GM21723 (cell line): ENCODE measurements around the gene ARSG.
A peak's percentile ranks its signal among the peaks of the same experiment; 100 is the strongest.

Experiments used
- ATAC-seq: cut with Tn5 transposase; IDR thresholded peaks from one replicate; pipeline ENCODE4 v1.9.1; 2021; ENCODE audit warnings: mild to moderate bottlenecking, moderate library complexity; ENCODE audit not compliant: unreplicated experiment

The ARSG gene

DNA sequence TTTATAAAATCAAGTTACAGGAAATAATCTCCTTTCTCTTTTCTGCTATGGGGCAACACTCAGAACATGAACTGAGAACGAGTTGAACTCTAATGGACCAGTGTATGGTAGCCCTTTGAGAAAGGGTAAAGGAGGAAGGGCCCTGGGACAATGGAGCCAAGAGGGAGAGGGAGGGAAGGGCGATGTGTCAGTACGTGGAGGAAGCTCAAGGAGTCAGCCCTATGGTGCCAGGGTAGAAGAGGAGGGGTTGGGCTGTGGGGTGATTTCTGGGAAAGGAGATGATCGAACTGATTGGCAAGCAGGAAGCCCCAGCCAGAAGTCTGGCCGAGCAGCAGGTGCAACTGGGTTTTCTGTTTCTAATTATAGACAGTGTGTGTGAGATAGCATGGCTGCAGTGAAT, 170.3 kb downstream of the ARSG start:
- no peak for ATAC-seq

- ATAC-seq: peak; percentile 42
These were observed 171.3 kb downstream of the ARSG start for GRCh38 chr17:68462381-68463210.

DNA sequence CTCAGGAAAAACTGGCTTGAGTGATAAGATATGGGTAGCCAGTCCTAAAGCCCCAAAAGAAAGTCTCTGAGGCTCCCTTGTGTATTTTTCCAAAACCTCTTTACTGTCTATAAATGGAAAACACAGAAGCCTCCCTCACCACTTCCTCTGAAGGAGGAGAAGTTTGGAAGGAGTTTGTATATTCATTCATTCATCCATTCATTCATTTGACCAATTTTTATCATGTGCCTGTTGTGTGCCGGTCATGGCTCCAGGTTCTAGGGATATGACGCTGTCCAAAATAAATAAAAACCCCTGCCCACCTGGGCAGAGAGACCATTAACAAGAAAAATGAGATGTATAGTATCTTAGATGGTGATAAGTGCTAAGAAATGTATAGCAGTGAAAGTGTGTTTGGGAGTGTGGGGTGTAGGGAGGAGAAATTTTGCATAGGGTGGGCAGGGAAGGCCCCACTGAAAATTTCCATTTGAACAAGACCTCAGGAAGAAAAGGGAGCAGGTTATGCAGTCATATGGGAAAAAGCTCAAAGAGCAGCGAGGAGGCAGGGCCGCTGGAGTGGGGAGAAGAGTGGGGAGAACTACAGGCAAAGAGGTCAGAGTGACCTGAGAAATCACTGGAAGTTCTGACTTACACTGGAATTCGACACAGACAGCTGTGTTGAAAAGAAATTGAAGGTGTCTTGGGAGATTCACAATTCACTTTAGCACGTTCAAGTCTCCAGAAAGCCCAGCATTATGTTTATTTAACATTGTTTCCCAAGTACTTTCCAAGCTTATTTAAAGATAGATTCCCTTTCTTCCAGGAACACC, 172.1 kb downstream of the ARSG start:
- ATAC-seq: no peak

- ATAC-seq: no peak
These were observed 177.0 kb downstream of the ARSG start for GRCh38 chr17:68468334-68468733.

DNA sequence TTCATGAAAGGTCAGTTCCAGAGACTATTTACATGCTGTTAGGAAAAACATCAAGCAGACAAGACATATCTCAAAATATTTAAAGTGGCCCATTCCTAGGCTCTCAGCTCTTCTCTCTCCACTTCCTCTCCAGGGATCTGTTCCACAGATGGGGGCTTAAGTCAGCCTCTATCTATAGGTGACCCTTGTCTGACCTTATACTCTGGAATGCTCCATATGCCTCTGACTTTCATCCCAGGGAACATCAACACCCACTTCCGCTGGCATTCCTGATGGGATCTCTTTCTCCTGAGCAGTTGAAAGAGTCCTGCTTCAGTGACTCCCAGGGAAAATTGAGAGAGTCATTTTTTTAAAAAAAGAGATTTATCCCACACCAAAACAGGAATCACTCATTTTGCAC, 177.5 kb downstream of the ARSG start:
- ATAC-seq: no peak
